HG02678 (cell line): ENCODE data around the gene CYSRT1.

Experiments
- ATAC-seq: cut with Tn5 transposase; IDR thresholded peaks from one replicate; pipeline ENCODE4 v1.9.1; 2021; ENCODE audit warnings: mild to moderate bottlenecking, moderate library complexity; ENCODE audit not compliant: unreplicated experiment

The CYSRT1 gene

GRCh38 chr9:137205126-137206069 is 19.6 kb upstream of the CYSRT1 start, which contains the start of the genes NDOR1 and TMEM203:
NDOR1 (plus strand) TSS chr9:137205700; CDS start chr9:137205778, 78 bp downstream.
TMEM203 (minus strand) TSS chr9:137205648; CDS start chr9:137205414, 234 bp downstream.
- ATAC-seq, result no peak

- no peak for ATAC-seq
Observed at GRCh38 chr9:137206602-137207001, 18.4 kb upstream of the CYSRT1 start.

GRCh38 chr9:137211532-137211931 is 13.4 kb upstream of the CYSRT1 start:
- no peak for ATAC-seq

- no peak for ATAC-seq
Observed at GRCh38 chr9:137212520-137212919, 12.5 kb upstream of the CYSRT1 start.

GRCh38 chr9:137213160-137214060 is 11.6 kb upstream of the CYSRT1 start:
- ATAC-seq, result no peak

GRCh38 chr9:137214620-137215019 is 10.4 kb upstream of the CYSRT1 start:
- no peak for ATAC-seq

GRCh38 chr9:137215196-137215986 is 9.6 kb upstream of the CYSRT1 start:
- ATAC-seq, result no peak

- no peak for ATAC-seq
Observed at GRCh38 chr9:137216188-137216965, 8.6 kb upstream of the CYSRT1 start.

- ATAC-seq, result no peak
Observed at GRCh38 chr9:137217276-137218211, 7.4 kb upstream of the CYSRT1 start.

GRCh38 chr9:137218212-137218753 is 6.7 kb upstream of the CYSRT1 start:
- no peak for ATAC-seq

- ATAC-seq, result no peak
Observed at GRCh38 chr9:137218754-137219271, 6.2 kb upstream of the CYSRT1 start.

- ATAC-seq, result no peak
Observed at GRCh38 chr9:137219757-137220316, 5.1 kb upstream of the CYSRT1 start.

- no peak for ATAC-seq
Observed at GRCh38 chr9:137220317-137221094, 4.5 kb upstream of the CYSRT1 start.

GRCh38 chr9:137221095-137221505 is 3.9 kb upstream of the CYSRT1 start:
- no peak for ATAC-seq

GRCh38 chr9:137221506-137222111 is 3.4 kb upstream of the CYSRT1 start:
- ATAC-seq, result no peak

GRCh38 chr9:137222190-137223077 is 2.5 kb upstream of the CYSRT1 start, which contains the start of gene RNF208:
RNF208 (minus strand) TSS chr9:137222240; CDS start chr9:137221212, 1,028 bp downstream.
- peak; percentile 3 for ATAC-seq
